Measurements from ENCODE around the gene JPH3. TPM values are rescaled to one million over a fixed set of nuclear protein-coding genes. Genes with fewer than 3 reads are reported as not detected.

The JPH3 gene
- total and polyA plus RNA-seq, 5 donors, result 0.09 to 0.32 (median 0.14) TPM

DNA sequence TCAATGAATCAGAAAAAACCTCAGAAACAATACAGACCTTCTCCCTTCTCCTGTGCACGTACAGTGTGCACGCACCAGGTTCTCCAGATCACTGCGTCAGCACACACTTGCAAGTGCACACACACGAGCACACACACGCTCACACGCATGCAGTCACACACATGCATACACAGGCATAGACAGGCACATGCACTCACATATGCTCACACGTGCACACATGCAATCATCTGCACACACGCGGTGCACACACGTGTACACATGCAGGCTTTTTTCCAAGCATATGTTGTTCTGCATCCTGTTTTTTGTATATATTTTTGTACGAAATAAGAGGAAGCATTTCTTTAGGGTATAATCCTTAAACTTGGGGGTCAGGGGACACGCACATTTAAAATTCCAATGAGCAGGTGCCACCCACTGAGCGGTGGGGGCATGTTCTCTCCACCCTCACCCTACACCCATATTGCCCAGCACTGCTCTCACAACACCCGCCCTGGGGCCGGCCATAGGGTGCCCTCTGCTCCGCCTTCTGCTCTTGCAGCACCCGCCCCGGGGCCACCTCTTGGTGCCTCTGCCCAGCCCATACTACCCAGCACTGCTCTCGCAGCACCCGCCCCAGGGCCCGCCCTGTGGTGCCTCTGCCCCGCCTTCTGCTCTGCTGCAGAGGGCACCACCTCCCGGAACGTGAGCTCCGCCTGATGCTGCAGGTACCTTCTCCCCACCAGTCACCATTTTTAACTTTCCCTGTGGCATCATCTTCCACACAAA, 142.6 kb downstream of the JPH3 start:
- no peaks in the 10 kb centered on the region for H3K27me3 ChIP-seq (ENCODE audit: control insufficient read depth, insufficient read depth)
- WGBS, result 93% methylated on average over 25 of the region's 25 CpGs
- H3K9me3 ChIP-seq (ENCODE audit: control insufficient read depth, low read length), result no peaks in the 10 kb centered on the region
- intact Hi-C loops (cut with DNase I), result no loop called here
- H3K27ac ChIP-seq (ENCODE audit: low read length), result no peak overlapping the region
- H3K4me1 ChIP-seq (ENCODE audit: control insufficient read depth, insufficient read depth, low read length), result no peaks in the 10 kb centered on the region
- DNase-seq, result no peak
- peak; percentile 10 to 41 for ATAC-seq
- no peak overlapping the region for H3K4me3 ChIP-seq (ENCODE audit: low read length)

DNA sequence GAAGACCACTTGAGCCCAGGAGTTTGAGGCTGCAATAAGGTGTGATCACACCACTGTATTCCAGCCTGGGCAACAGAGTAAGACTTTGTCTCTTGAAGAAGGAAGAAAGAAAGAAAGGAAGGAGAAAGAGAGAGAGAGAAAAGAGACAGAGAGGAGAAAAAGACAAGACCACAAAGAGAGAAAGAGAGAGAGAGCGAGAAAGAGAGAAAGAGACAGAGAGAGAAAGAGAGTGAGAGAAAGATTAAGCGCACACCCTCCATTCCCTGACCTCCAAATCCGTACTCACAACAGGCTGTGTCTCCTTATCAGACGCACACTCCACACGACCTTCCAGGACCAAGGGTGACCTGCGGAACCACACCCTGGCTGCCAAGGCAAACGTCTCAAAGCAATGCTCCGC, 143.9 kb downstream of the JPH3 start:
- ATAC-seq (no peak), DNase-seq (no peak)
- Histone ChIP-seq H3K27me3 (ENCODE audit: control insufficient read depth, insufficient read depth) (no peaks in the 10 kb centered on the region), H3K4me3 (ENCODE audit: low read length) (no peak overlapping the region), H3K4me1 (ENCODE audit: control insufficient read depth, insufficient read depth, low read length) (no peaks in the 10 kb centered on the region), H3K27ac (ENCODE audit: low read length) (no peak overlapping the region), H3K9me3 (ENCODE audit: control insufficient read depth, low read length) (no peaks in the 10 kb centered on the region)
- 86% methylated on average over 8 of the region's 8 CpGs for WGBS
- intact Hi-C loops (cut with DNase I), result no loop called here

Other genes with a start within 250 kb of the JPH3 start
- gene FBXO31, start 218.7 kb upstream of the JPH3 start, total RNA-seq, result 10 to 100 TPM; 47.8 to 66.1 (median 57.5) TPM
- 24.3 TPM for gene FBXO31, start 218.7 kb upstream of the JPH3 start, polyA plus RNA-seq
- 100 to 1,000 TPM in 3 of 4 donors, 10 to 100 TPM in 1; 87.7 to 114 (median 108) TPM for gene MAP1LC3B, start 210.2 kb upstream of the JPH3 start, total RNA-seq
- 115 TPM for gene MAP1LC3B, start 210.2 kb upstream of the JPH3 start, polyA plus RNA-seq
- 10 to 100 TPM; 21.9 to 29.4 (median 23.0) TPM for gene ZCCHC14, start 109.5 kb upstream of the JPH3 start, total RNA-seq
- 11.1 TPM for gene ZCCHC14, start 109.5 kb upstream of the JPH3 start, polyA plus RNA-seq
- 10 to 100 TPM; 11.4 to 16.5 (median 15.2) TPM for gene KLHDC4, start 163.5 kb downstream of the JPH3 start, total RNA-seq
- 14.0 TPM for gene KLHDC4, start 163.5 kb downstream of the JPH3 start, polyA plus RNA-seq

Data from right cardiac atrium (tissue), 5 donors.